Neural progenitor cell (in vitro differentiated cells): ENCODE measurements around the gene GFOD1.

Source experiments
- EZH2 ChIP-seq: fragments of 200-600 bp; sonication (generic); IDR thresholded peaks from 2 replicates; pipeline ENCODE4 v1.6.1; 2017; ENCODE audit warnings: antibody characterized with exemption, mild to moderate bottlenecking, moderate library complexity
- TF ChIP-seq, protein P1 (sequence below): fragments of 200-600 bp; sonication (generic); IDR thresholded peaks from 2 replicates; pipeline ENCODE4 v1.5.1; 2017; ENCODE audit warnings: antibody characterized with exemption, mild to moderate bottlenecking

DNA sequence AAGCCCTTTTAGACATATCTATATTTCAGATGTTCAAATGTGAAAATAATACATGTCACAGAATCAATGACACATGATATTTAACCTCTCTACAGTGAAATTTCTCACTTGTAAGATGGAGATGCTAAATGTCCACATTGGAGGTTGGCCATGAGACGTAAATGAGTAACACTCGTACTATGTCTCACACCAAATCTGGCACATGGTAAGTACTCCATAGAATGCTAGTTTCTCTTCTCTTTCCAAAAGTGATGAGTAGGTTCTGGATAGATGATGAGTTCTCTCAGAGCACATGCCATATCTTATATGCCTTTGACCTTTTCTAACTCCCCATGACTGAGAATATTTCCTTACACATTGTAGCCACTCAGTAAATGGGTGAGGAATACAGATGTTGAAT, 17.7 kb downstream of the GFOD1 start:
- TF ChIP-seq, protein P1, sequence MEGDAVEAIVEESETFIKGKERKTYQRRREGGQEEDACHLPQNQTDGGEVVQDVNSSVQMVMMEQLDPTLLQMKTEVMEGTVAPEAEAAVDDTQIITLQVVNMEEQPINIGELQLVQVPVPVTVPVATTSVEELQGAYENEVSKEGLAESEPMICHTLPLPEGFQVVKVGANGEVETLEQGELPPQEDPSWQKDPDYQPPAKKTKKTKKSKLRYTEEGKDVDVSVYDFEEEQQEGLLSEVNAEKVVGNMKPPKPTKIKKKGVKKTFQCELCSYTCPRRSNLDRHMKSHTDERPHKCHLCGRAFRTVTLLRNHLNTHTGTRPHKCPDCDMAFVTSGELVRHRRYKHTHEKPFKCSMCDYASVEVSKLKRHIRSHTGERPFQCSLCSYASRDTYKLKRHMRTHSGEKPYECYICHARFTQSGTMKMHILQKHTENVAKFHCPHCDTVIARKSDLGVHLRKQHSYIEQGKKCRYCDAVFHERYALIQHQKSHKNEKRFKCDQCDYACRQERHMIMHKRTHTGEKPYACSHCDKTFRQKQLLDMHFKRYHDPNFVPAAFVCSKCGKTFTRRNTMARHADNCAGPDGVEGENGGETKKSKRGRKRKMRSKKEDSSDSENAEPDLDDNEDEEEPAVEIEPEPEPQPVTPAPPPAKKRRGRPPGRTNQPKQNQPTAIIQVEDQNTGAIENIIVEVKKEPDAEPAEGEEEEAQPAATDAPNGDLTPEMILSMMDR, result no peak
- no peak for TF ChIP-seq EZH2
